Measurements from ENCODE around the gene CNP. TPM values are rescaled to one million over a fixed set of nuclear protein-coding genes. Genes with fewer than 3 reads are reported as not detected.

Gene CNP
- total RNA-seq, 1 experiment from 2014 or later, result 144 TPM

DNA sequence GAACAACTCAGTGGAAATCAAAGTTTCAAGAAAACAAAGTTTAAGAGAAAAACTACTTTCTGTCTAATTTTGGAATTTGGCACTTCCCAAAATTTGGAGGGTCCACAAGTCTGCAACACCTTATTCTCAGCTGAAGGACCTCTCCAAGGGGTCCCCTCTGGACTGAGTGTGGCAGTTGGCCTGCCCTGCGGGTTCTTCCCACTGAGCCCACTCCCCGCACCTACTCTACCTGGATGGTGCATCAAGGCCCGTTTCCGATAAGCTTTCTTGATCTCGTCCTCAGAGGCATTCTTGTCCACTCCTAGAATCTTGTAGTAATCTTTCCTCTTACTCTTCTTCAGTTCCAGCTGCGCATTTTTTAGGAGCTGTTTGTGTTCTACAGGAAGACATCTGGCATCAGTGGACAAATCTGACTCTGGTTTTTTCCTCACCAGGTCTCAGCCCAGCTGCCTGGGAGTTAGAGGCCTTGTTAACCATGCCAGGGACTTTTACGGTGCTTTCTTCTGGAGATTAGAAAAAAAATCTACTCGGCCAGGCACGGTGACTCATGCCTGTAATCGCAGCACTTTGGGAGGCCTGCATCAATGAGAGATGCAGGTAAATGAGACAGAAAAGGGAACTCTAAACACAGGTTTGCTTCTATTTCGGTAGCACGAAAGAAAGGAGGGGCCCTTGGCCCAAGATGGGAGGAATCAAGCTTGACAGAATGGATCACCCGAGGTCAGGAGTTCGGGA is 15.6 kb downstream of the CNP start:
- Mint-ChIP-seq H3K4me1 (ENCODE audit: low read depth, unreplicated experiment) (peaks cover 12% of the 10 kb centered on the region), H3K4me3 (ENCODE audit: low read depth, unreplicated experiment) (no peak overlapping the region), H3K27me3 (ENCODE audit: unreplicated experiment) (no peaks in the 10 kb centered on the region), H3K9me3 (ENCODE audit: low read depth, unreplicated experiment) (no peaks in the 10 kb centered on the region), H3K36me3 (ENCODE audit: insufficient read depth, unreplicated experiment) (peaks cover 97% of the 10 kb centered on the region), H3K27ac (ENCODE audit: unreplicated experiment) (no peak overlapping the region)
- TF ChIP-seq, protein P1, sequence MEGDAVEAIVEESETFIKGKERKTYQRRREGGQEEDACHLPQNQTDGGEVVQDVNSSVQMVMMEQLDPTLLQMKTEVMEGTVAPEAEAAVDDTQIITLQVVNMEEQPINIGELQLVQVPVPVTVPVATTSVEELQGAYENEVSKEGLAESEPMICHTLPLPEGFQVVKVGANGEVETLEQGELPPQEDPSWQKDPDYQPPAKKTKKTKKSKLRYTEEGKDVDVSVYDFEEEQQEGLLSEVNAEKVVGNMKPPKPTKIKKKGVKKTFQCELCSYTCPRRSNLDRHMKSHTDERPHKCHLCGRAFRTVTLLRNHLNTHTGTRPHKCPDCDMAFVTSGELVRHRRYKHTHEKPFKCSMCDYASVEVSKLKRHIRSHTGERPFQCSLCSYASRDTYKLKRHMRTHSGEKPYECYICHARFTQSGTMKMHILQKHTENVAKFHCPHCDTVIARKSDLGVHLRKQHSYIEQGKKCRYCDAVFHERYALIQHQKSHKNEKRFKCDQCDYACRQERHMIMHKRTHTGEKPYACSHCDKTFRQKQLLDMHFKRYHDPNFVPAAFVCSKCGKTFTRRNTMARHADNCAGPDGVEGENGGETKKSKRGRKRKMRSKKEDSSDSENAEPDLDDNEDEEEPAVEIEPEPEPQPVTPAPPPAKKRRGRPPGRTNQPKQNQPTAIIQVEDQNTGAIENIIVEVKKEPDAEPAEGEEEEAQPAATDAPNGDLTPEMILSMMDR (IDR thresholded peaks at IDR 0.05; ENCODE audit: unreplicated experiment), result no peak
- intact Hi-C loops (cut with micrococcal nuclease; ENCODE audit: unreplicated experiment), result no loop called here
- BruUV-seq (replicated peaks), result no TSS peak
- DNase-seq, result no peak
- CTCF ChIA-PET, result interaction anchor here (0.6 to 1.3 kb wide), 3 partner anchors 35 to 564 kb away, joined by 3 read pairs; partner anchors contain the start of gene DNAJC7

DNA sequence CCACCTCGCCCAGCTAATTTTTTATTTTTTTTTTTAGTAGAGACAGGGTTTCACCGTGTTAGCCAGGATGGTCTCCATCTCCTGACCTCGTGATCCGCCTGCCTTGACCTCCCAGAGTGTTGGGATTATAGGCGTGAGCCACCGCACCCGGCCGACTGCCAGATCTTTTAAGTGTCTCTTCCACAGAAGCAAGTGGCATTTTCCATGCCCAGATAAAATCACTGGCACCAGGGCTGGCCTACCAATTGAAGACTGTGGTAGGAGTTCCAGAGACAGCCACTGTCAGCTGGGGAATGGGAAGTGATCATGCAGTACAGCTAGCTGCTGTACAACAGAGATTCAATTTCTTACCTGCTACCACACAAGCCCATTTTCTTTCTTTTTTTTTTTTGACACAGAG is 17.9 kb downstream of the CNP start:
- peaks cover 99% of the 10 kb centered on the region for H3K36me3 Mint-ChIP-seq (ENCODE audit: insufficient read depth, unreplicated experiment)
- H3K27me3 Mint-ChIP-seq (ENCODE audit: unreplicated experiment), result no peaks in the 10 kb centered on the region
- no peak overlapping the region for H3K27ac Mint-ChIP-seq (ENCODE audit: unreplicated experiment)
- CTCF ChIA-PET, result no interaction called here
- H3K4me3 Mint-ChIP-seq (ENCODE audit: low read depth, unreplicated experiment), result no peak overlapping the region
- intact Hi-C loops (cut with micrococcal nuclease; ENCODE audit: unreplicated experiment), result no loop called here
- H3K9me3 Mint-ChIP-seq (ENCODE audit: low read depth, unreplicated experiment), result no peaks in the 10 kb centered on the region
- no TSS peak for BruUV-seq (replicated peaks)
- H3K4me1 Mint-ChIP-seq (ENCODE audit: low read depth, unreplicated experiment), result no peaks in the 10 kb centered on the region
- no peak for DNase-seq
- TF ChIP-seq, protein P1 (IDR thresholded peaks at IDR 0.05; ENCODE audit: unreplicated experiment), result no peak

DNA sequence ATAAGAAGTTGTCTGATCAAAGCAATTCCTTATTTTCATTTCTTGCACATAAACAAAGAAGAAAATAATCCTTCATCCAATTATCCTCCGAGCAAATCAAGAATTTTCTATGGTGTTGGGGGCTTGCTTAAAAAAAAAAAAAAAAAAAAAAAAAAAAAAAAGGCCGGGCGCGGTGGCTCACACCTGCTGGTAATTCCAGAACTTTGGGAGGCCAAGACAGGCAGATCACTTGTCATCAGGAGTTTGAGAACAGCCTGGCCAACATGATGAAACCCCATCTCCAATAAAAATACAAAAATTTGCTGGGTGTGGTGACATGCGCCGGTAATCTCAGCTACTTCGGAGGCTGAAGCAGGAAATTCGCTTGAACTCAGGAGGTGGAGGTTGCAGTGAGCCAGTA is 19.3 kb downstream of the CNP start:
- Mint-ChIP-seq H3K4me1 (ENCODE audit: low read depth, unreplicated experiment) (peaks cover 12% of the 10 kb centered on the region), H3K27me3 (ENCODE audit: unreplicated experiment) (no peaks in the 10 kb centered on the region), H3K4me3 (ENCODE audit: low read depth, unreplicated experiment) (no peak overlapping the region), H3K36me3 (ENCODE audit: insufficient read depth, unreplicated experiment) (peaks cover 99% of the 10 kb centered on the region), H3K27ac (ENCODE audit: unreplicated experiment) (no peak overlapping the region), H3K9me3 (ENCODE audit: low read depth, unreplicated experiment) (no peaks in the 10 kb centered on the region)
- BruUV-seq (replicated peaks), result no TSS peak
- no peak for DNase-seq
- TF ChIP-seq, protein P1 (IDR thresholded peaks at IDR 0.05; ENCODE audit: unreplicated experiment), result no peak
- CTCF ChIA-PET, result interaction anchor here (0.6 to 1.8 kb wide), 3 partner anchors 17 to 231 kb away, joined by 3 to 5 read pairs (median 3); no protein-coding TSS in a partner anchor
- intact Hi-C loops (cut with micrococcal nuclease; ENCODE audit: unreplicated experiment), result no loop called here

DNA sequence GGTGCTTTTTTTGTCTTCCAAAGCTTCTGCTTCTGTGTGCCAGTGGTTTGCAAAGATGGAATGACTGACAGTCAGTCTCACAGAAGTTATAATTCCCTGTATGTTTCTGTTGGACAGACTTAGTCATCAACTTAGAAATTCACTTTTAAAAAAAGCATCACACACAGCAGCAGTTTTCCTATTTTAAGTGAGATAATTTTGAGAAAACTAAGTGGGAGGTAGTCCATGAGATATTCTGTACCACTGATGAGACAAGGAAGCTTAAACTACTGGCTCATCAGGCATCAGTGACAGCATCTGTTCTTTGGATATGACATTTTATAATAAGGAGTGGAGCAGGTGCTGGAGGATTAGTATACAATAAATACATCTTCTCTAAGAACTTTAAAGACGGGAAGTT is 20.0 kb downstream of the CNP start:
- DNase-seq, result no peak
- Mint-ChIP-seq H3K27ac (ENCODE audit: unreplicated experiment) (no peak overlapping the region), H3K27me3 (ENCODE audit: unreplicated experiment) (no peaks in the 10 kb centered on the region), H3K4me1 (ENCODE audit: low read depth, unreplicated experiment) (peaks cover 17% of the 10 kb centered on the region), H3K9me3 (ENCODE audit: low read depth, unreplicated experiment) (no peaks in the 10 kb centered on the region), H3K36me3 (ENCODE audit: insufficient read depth, unreplicated experiment) (peaks cover 98% of the 10 kb centered on the region), H3K4me3 (ENCODE audit: low read depth, unreplicated experiment) (no peak overlapping the region)
- intact Hi-C loops (cut with micrococcal nuclease; ENCODE audit: unreplicated experiment), result no loop called here
- BruUV-seq (replicated peaks), result no TSS peak
- CTCF ChIA-PET, result interaction anchor here (1.8 kb wide), 1 partner anchor 16 kb away, joined by 3 read pairs; no protein-coding TSS in a partner anchor
- TF ChIP-seq, protein P1 (IDR thresholded peaks at IDR 0.05; ENCODE audit: unreplicated experiment), result no peak

Data from Calu3 (cell line).